PC-3 (cell line): ENCODE data around the gene PSMC5. TPM values are rescaled to one million over a fixed set of nuclear protein-coding genes. Genes with fewer than 3 reads are reported as not detected.
"Not testable (repeated sequence)": the region's sequence is repeated elsewhere in the genome, so short reads cannot be mapped to it uniquely, and the experiment has no call there.

Experiments used
- ATAC-seq: fragments of 200-7000 bp; cut with Tn5 transposase; 2 replicates; pipeline ENCODE4 v1.9.1; 2020; ENCODE audit warnings: mild to moderate bottlenecking, moderate library complexity
- BruUV-seq: library from RNA; stranded (reverse); fragments of 400-500 nt; replicated peaks from 2 replicates; lab custom pipeline; 2021; lab: Mats Ljungman, UMichigan
- CTCF ChIA-PET: fragments of 300-600 bp; sonication (Branson Sonifier 250); formaldehyde crosslinking; loops from one replicate; lab custom pipeline; 2022; ENCODE audit warnings: antibody characterized with exemption; lab: Charles Lee
- POLR2A ChIA-PET: fragments of 300-600 bp; sonication (Branson Sonifier 250); formaldehyde crosslinking; loops from one replicate; lab custom pipeline; 2022; ENCODE audit warnings: antibody characterized with exemption; ENCODE audit not compliant: unreplicated experiment; lab: Charles Lee
- DNase-seq: peaks from one replicate; pipeline ENCODE4 v3.0.0-alpha.2; 2015
- H2AFZ ChIP-seq: fragments of 300-600 bp; sonication (generic); 2 replicates; pipeline ENCODE4 v1.6.0; 2016; ENCODE audit warnings: antibody characterized with exemption, low read length
- H3F3A ChIP-seq: fragments of 300-600 bp; sonication (generic); one replicate; pipeline ENCODE4 v1.6.0; 2017; ENCODE audit warnings: antibody characterized with exemption, low read length, control low read depth, mild to moderate bottlenecking; ENCODE audit not compliant: unreplicated experiment
- H3K27ac ChIP-seq: fragments of 300-600 bp; sonication (generic); 2 replicates; pipeline ENCODE4 v1.5.1; 2016; ENCODE audit warnings: mild to moderate bottlenecking, low read length
- H3K27me3 ChIP-seq: fragments of 300-600 bp; sonication (generic); 2 replicates; pipeline ENCODE4 v1.6.1; 2016; ENCODE audit warnings: low read length, mixed read lengths
- H3K36me3 ChIP-seq: fragments of 300-600 bp; sonication (generic); 2 replicates; pipeline ENCODE4 v1.6.1; 2016; ENCODE audit warnings: low read depth, mixed run types, low read length, mixed read lengths
- H3K4me1 ChIP-seq: fragments of 300-600 bp; sonication (generic); 2 replicates; pipeline ENCODE4 v1.5.1; 2016; ENCODE audit warnings: low read length; ENCODE audit not compliant: insufficient read depth
- H3K4me2 ChIP-seq: fragments of 300-600 bp; sonication (generic); 2 replicates; pipeline ENCODE4 v1.6.0; 2016; ENCODE audit warnings: low read length
- H3K4me3 ChIP-seq: fragments of 300-600 bp; sonication (generic); 2 replicates; pipeline ENCODE4 v1.5.1; 2016; ENCODE audit warnings: mild to moderate bottlenecking, low read length, mixed read lengths
- H3K79me2 ChIP-seq: fragments of 300-600 bp; sonication (generic); 2 replicates; pipeline ENCODE4 v1.6.1; 2017; ENCODE audit warnings: low read length, mixed read lengths
- H3K9ac ChIP-seq: fragments of 300-600 bp; sonication (generic); 2 replicates; pipeline ENCODE4 v1.6.0; 2016; ENCODE audit warnings: mild to moderate bottlenecking, low read length
- H3K9me2 ChIP-seq: fragments of 300-600 bp; sonication (generic); replicated peaks from 2 replicates; pipeline ENCODE4 v1.6.1; 2016; ENCODE audit warnings: mixed run types, low read length, mixed read lengths
- H3K9me3 ChIP-seq: fragments of 300-600 bp; sonication (generic); 2 replicates; pipeline ENCODE4 v1.6.1; 2016; ENCODE audit warnings: low read length, mixed read lengths
- H4K20me1 ChIP-seq: fragments of 300-600 bp; sonication (generic); 2 replicates; pipeline ENCODE4 v1.6.1; 2016; ENCODE audit warnings: low read length, mixed read lengths
- CTCF ChIP-seq: fragments of 300-600 bp; sonication (generic); conservative IDR thresholded peaks from 2 replicates; pipeline ENCODE4 v1.5.1; 2017; ENCODE audit warnings: antibody characterized with exemption, low read depth, mild to moderate bottlenecking, low read length
- EZH2 ChIP-seq: fragments of 300-600 bp; sonication (generic); IDR thresholded peaks from one replicate; pipeline ENCODE4 v1.6.1; 2017; ENCODE audit warnings: antibody characterized with exemption, mild to moderate bottlenecking, low read length; ENCODE audit not compliant: unreplicated experiment
- EZH2phosphoT487 ChIP-seq: fragments of 300-600 bp; sonication (generic); IDR thresholded peaks from 2 replicates; pipeline ENCODE4 v1.6.1; 2018; ENCODE audit warnings: mild to moderate bottlenecking, antibody characterized with exemption, low read length, borderline replicate concordance
- intact Hi-C: fragments of 100-400 bp; cut with micrococcal nuclease; formaldehyde crosslinking; loops from 2 replicates; pipeline ENCODE4 v1.9.0; 2023
- total RNA-seq: library from RNA; depleted of rRNA; stranded (reverse); fragments of >200 nt; gene quantifications from 2 replicates; pipeline ENCODE4 v1.2.3, GENCODE V29; 2014

PSMC5 gene
- total RNA-seq, 1 experiment from 2014 or later, result 163 TPM

- H2AFZ ChIP-seq, result peak overlapping the region; percentile 72
- H3K9me2 ChIP-seq, result no peaks in the 10 kb centered on the region
- peaks cover under 1% of the 10 kb centered on the region; the same call in 1 of the 2 replicates for H3K36me3 ChIP-seq
- 0 out of 2 replicates have a peak, but pooled peaks cover 3% of the 10 kb centered on the region for H4K20me1 ChIP-seq
- H3K9ac ChIP-seq, result peak overlapping the region; percentile 86
- ChIA-PET POLR2A (interaction anchor here (1.4 kb wide), 1 partner anchor 100 kb away, joined by 3 read pairs; no protein-coding TSS in a partner anchor), CTCF (no interaction called here)
- peaks cover 51% of the 10 kb centered on the region for H3K79me2 ChIP-seq
- H3K27ac ChIP-seq, result peak overlapping the region; percentile 11; the same call in 1 of the 2 replicates
- H3K4me1 ChIP-seq, result peaks cover 33% of the 10 kb centered on the region
- ATAC-seq (peak; percentile 42), DNase-seq (no peak)
- H3F3A ChIP-seq, result no peaks in the 10 kb centered on the region
- peak overlapping the region; percentile 88 for H3K4me3 ChIP-seq
- peak overlapping the region; percentile 95 for H3K4me2 ChIP-seq
- intact Hi-C loops, result no loop called here
- no peaks in the 10 kb centered on the region for H3K9me3 ChIP-seq
- TF ChIP-seq EZH2phosphoT487 (no peak), CTCF (no peak), EZH2 (no peak)
- H3K27me3 ChIP-seq, result no peaks in the 10 kb centered on the region
- no TSS peak for BruUV-seq
These were observed 14.9 kb downstream of the PSMC5 start for GRCh38 chr17:63842173-63842539.

- H3K27me3 ChIP-seq, result no peaks in the 10 kb centered on the region
- H3K27ac ChIP-seq, result peak within 1 kb of the TSS; percentile 19; the same call in 1 of the 2 replicates
- ATAC-seq, result peak; percentile 82
- H3F3A ChIP-seq, result no peaks in the 10 kb centered on the region
- H3K9me2 ChIP-seq, result no peaks in the 10 kb centered on the region
- no peak for TF ChIP-seq EZH2
- TF ChIP-seq CTCF, result no peak
- TF ChIP-seq EZH2phosphoT487, result no peak
- H3K36me3 ChIP-seq, result no peaks in the 10 kb centered on the region
- POLR2A ChIA-PET, result interaction anchor here (1.0 kb wide), 1 partner anchor 69 kb away, joined by 4 read pairs; the partner anchor contains the start of gene CCDC47
- BruUV-seq, result no TSS peak
- H3K79me2 ChIP-seq, result peaks cover 45% of the 10 kb centered on the region
- CTCF ChIA-PET, result interaction anchor here (0.9 kb wide), 1 partner anchor 23 kb away, joined by 4 read pairs; no protein-coding TSS in a partner anchor
- H3K9ac ChIP-seq, result peak within 1 kb of the TSS; percentile 86
- DNase-seq, result peak; percentile 99
- H3K4me1 ChIP-seq, result peaks cover 33% of the 10 kb centered on the region
- intact Hi-C loops, result loop anchor here (1.0 kb wide), 1 partner anchor 15 kb away; the partner anchor contains the start of genes FTSJ3 and PSMC5
- peak within 1 kb of the TSS; percentile 95 for H3K4me2 ChIP-seq
- peak within 1 kb of the TSS; percentile 88 for H3K4me3 ChIP-seq
- H4K20me1 ChIP-seq, result 0 out of 2 replicates have a peak, but pooled peaks cover 3% of the 10 kb centered on the region
- no peaks in the 10 kb centered on the region for H3K9me3 ChIP-seq
- H2AFZ ChIP-seq, result peak within 1 kb of the TSS; percentile 80
These were observed 15.5 kb downstream of the PSMC5 start, which contains the start of gene SMARCD2 for GRCh38 chr17:63842540-63843386. SMARCD2 (minus strand) TSS chr17:63842685; CDS start chr17:63842674, 11 bp downstream.

GRCh38 chr17:63843387-63843888 lies 16.2 kb downstream of the PSMC5 start:
- H3K27me3 ChIP-seq, H3K27ac ChIP-seq, H4K20me1 ChIP-seq, H3K9me2 ChIP-seq, H3F3A ChIP-seq, DNase-seq, ATAC-seq, H3K9me3 ChIP-seq, H3K36me3 ChIP-seq: not testable (repeated sequence)
- peak overlapping the region; percentile 77 for H3K4me2 ChIP-seq
- peak overlapping the region; percentile 17; the same call in 1 of the 2 replicates for H3K9ac ChIP-seq
- peak overlapping the region; percentile 80 for H2AFZ ChIP-seq
- H3K4me3 ChIP-seq, result peak overlapping the region; percentile 53
- intact Hi-C loops, result loop anchor here (1.0 kb wide), 1 partner anchor 16 kb away; the partner anchor contains the start of genes FTSJ3 and PSMC5
- peaks cover 27% of the 10 kb centered on the region for H3K4me1 ChIP-seq
- CTCF ChIA-PET, result interaction anchor here (0.6 to 0.9 kb wide), 3 partner anchors 17 to 35 kb away, joined by 4 to 14 read pairs (median 12); no protein-coding TSS in a partner anchor
- POLR2A ChIA-PET, result interaction anchor here (1.0 kb wide), 1 partner anchor 70 kb away, joined by 4 read pairs; the partner anchor contains the start of gene CCDC47
- BruUV-seq, result TSS peak; percentile 91
- peaks cover 38% of the 10 kb centered on the region for H3K79me2 ChIP-seq
